ENCODE data around the gene NRP2.

GRCh38 chr2:205747829-205748386 lies 65.6 kb downstream of the NRP2 start:
- TF ChIP-seq CTCF (IDR thresholded peaks at IDR 0.05; ENCODE audit: borderline replicate concordance, extremely low read depth, low read length, poor library complexity, severe bottlenecking) (no peak), EZH2 (IDR thresholded peaks at IDR 0.05; ENCODE audit: borderline replicate concordance, low read depth, low read length, severe bottlenecking) (no peak)
